GM18867 (cell line): ENCODE data around the gene AIF1.

Experiments
- ATAC-seq: cut with Tn5 transposase; IDR thresholded peaks from one replicate; pipeline ENCODE4 v1.9.1; 2021; ENCODE audit warnings: mild to moderate bottlenecking, moderate library complexity; ENCODE audit not compliant: unreplicated experiment

Gene AIF1

GRCh38 chr6:31619805-31620585, 5.0 kb downstream of the AIF1 start:
- peak; percentile 83 for ATAC-seq

- peak; percentile 35 for ATAC-seq
These were observed 5.7 kb downstream of the AIF1 start, which contains the start of gene PRRC2A for GRCh38 chr6:31620586-31621319. PRRC2A (plus strand) TSS chr6:31620715; CDS start chr6:31622790, 2,075 bp downstream.

- ATAC-seq: no peak
These were observed 6.4 kb downstream of the AIF1 start for GRCh38 chr6:31621320-31621939.

GRCh38 chr6:31621991-31622390, 7.0 kb downstream of the AIF1 start:
- no peak for ATAC-seq

GRCh38 chr6:31622684-31623091, 7.7 kb downstream of the AIF1 start:
- ATAC-seq: no peak

- ATAC-seq: no peak
These were observed 9.0 kb downstream of the AIF1 start for GRCh38 chr6:31624070-31624469.

- no peak for ATAC-seq
These were observed 11.9 kb downstream of the AIF1 start for GRCh38 chr6:31626952-31627351.

GRCh38 chr6:31627690-31628287, 12.8 kb downstream of the AIF1 start:
- ATAC-seq: no peak

- ATAC-seq: no peak
These were observed 14.0 kb downstream of the AIF1 start for GRCh38 chr6:31629014-31629413.

GRCh38 chr6:31630177-31630934, 15.3 kb downstream of the AIF1 start:
- no peak for ATAC-seq

- no peak for ATAC-seq
These were observed 16.2 kb downstream of the AIF1 start for GRCh38 chr6:31631209-31631608.

- no peak for ATAC-seq
These were observed 16.7 kb downstream of the AIF1 start for GRCh38 chr6:31631681-31632278.

- no peak for ATAC-seq
These were observed 17.4 kb downstream of the AIF1 start for GRCh38 chr6:31632279-31632946.

- no peak for ATAC-seq
These were observed 18.4 kb downstream of the AIF1 start for GRCh38 chr6:31633447-31633846.

- no peak for ATAC-seq
These were observed 19.1 kb downstream of the AIF1 start for GRCh38 chr6:31634131-31634530.

GRCh38 chr6:31634969-31635575, 20.0 kb downstream of the AIF1 start:
- ATAC-seq: no peak

GRCh38 chr6:31636698-31637596, 21.9 kb downstream of the AIF1 start:
- no peak for ATAC-seq

- ATAC-seq: no peak
These were observed 24.0 kb downstream of the AIF1 start for GRCh38 chr6:31639043-31639442.
